Measurements from ENCODE around the gene RMI2.

The RMI2 gene

GRCh38 chr16:11328172-11329070, 16.8 kb upstream of the RMI2 start:
- peak; percentile 23 to 25 for DNase-seq (ENCODE audit: low read depth in 2 of 2)

- DNase-seq (ENCODE audit: low read depth in 2 of 2), result no peak
Measured at GRCh38 chr16:11329071-11329491, 16.2 kb upstream of the RMI2 start.

GRCh38 chr16:11329891-11330290, 15.4 kb upstream of the RMI2 start:
- no peak for DNase-seq (ENCODE audit: low read depth in 2 of 2)

- no peak for DNase-seq (ENCODE audit: low read depth in 2 of 2)
Measured at GRCh38 chr16:11330526-11331237, 14.6 kb upstream of the RMI2 start.

GRCh38 chr16:11331967-11332366, 13.3 kb upstream of the RMI2 start:
- DNase-seq (ENCODE audit: low read depth in 2 of 2), result no peak

GRCh38 chr16:11333010-11333409, 12.2 kb upstream of the RMI2 start:
- DNase-seq (ENCODE audit: low read depth in 2 of 2), result no peak

GRCh38 chr16:11333702-11334101, 11.6 kb upstream of the RMI2 start:
- no peak for DNase-seq (ENCODE audit: low read depth in 2 of 2)

GRCh38 chr16:11334831-11335404, 10.3 kb upstream of the RMI2 start:
- no peak for DNase-seq (ENCODE audit: low read depth in 2 of 2)

GRCh38 chr16:11339075-11339474, 6.2 kb upstream of the RMI2 start:
- DNase-seq (ENCODE audit: low read depth in 2 of 2), result no peak

GRCh38 chr16:11340710-11341109, 4.5 kb upstream of the RMI2 start:
- DNase-seq (ENCODE audit: low read depth in 2 of 2), result no peak

- DNase-seq (ENCODE audit: low read depth in 2 of 2), result no peak
Measured at GRCh38 chr16:11341371-11341770, 3.9 kb upstream of the RMI2 start.

- no peak for DNase-seq (ENCODE audit: low read depth in 2 of 2)
Measured at GRCh38 chr16:11342021-11342855, 3.0 kb upstream of the RMI2 start.

GRCh38 chr16:11346700-11347319, 1.6 kb downstream of the RMI2 start:
- no peak for DNase-seq (ENCODE audit: low read depth in 2 of 2)

- no peak for DNase-seq (ENCODE audit: low read depth in 2 of 2)
Measured at GRCh38 chr16:11347831-11348230, 2.6 kb downstream of the RMI2 start.

GRCh38 chr16:11348737-11349598, 3.7 kb downstream of the RMI2 start:
- DNase-seq (ENCODE audit: low read depth in 2 of 2), result no peak

- DNase-seq (ENCODE audit: low read depth in 2 of 2), result no peak
Measured at GRCh38 chr16:11349599-11350276, 4.5 kb downstream of the RMI2 start.

- no peak for DNase-seq (ENCODE audit: low read depth in 2 of 2)
Measured at GRCh38 chr16:11350519-11350918, 5.3 kb downstream of the RMI2 start.

- no peak for DNase-seq (ENCODE audit: low read depth in 2 of 2)
Measured at GRCh38 chr16:11350921-11351335, 5.7 kb downstream of the RMI2 start.

- DNase-seq (ENCODE audit: low read depth in 2 of 2), result no peak
Measured at GRCh38 chr16:11353158-11353557, 7.9 kb downstream of the RMI2 start.

GRCh38 chr16:11354407-11354732, 9.1 kb downstream of the RMI2 start:
- no peak for DNase-seq (ENCODE audit: low read depth in 2 of 2)

Data from stimulated activated CD8-positive, alpha-beta memory T cell treated with anti-CD3 and anti-CD28 coated beads, Interleukin-7, amount 100 ng/mL, for 1 hour (primary cell).